WERI-Rb-1 (cell line): ENCODE data around the gene CNTNAP2.

Experiments
- DNase-seq: peaks from one replicate; pipeline ENCODE4 v3.0.0-alpha.2; 2020
- H3K27ac ChIP-seq: fragments of 250-450 bp; sonication (Bioruptor Pico); 2 replicates; pipeline ENCODE4 v1.5.1; 2020; ENCODE audit warnings: mild to moderate bottlenecking, moderate library complexity
- H3K27me3 ChIP-seq: fragments of 250-450 bp; sonication (Bioruptor Pico); 2 replicates; pipeline ENCODE4 v1.5.1; 2021; ENCODE audit warnings: mild to moderate bottlenecking, low read depth, moderate library complexity; ENCODE audit not compliant: insufficient read depth, severe bottlenecking
- H3K36me3 ChIP-seq: fragments of 250-450 bp; sonication (Bioruptor Pico); 2 replicates; pipeline ENCODE4 v1.5.1; 2020; ENCODE audit warnings: mild to moderate bottlenecking, moderate library complexity
- H3K4me3 ChIP-seq: 2 replicates; pipeline ENCODE4 v1.5.1; 2011; ENCODE audit warnings: low read depth, mild to moderate bottlenecking, control low read depth, low read length
- H3K9me3 ChIP-seq: fragments of 250-450 bp; sonication (Bioruptor Pico); 2 replicates; pipeline ENCODE4 v1.5.1; 2021; ENCODE audit warnings: mild to moderate bottlenecking, moderate library complexity; ENCODE audit not compliant: severe bottlenecking
- CTCF ChIP-seq: IDR thresholded peaks from 2 replicates; pipeline ENCODE4 v1.5.1; 2011; ENCODE audit warnings: low read depth, mild to moderate bottlenecking, control low read depth, inconsistent platforms, low read length

Gene CNTNAP2

DNA sequence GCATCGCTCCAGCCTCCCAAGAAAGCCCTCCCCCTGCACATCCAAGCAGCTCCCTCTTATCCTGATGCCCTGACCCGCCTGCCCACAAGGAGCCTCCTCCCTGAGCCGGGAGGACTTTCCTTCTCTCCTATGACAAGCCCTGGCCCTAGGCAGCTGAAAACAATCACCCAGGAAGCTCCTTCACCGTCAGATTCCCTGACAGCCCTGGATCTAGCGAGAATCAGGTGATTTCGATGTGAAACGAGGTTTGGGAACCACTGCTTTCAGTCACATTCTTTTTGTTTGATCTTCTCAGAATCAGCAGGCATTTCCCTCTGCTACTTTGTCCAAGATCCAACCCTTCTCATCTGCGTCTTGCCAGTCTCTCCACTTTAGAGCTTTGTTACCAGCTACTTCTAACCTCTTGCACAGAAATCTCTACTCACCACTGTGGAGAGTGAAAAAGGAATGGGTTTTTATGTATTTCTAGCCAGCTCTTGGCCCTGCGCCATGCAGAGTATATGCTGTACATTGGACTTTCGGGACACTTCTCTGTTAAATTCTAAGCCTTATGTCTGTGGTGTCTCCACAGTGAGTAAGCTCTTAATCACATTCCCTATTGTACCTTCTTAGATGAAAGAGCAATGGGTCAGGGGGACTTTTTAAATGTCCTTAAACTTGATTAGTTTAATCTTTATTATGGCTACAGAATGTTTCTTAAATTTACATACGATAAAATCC lies 2220.8 kb downstream of the CNTNAP2 start:
- Histone ChIP-seq H3K9me3 (no peaks in the 10 kb centered on the region), H3K27ac (peak overlapping the region; percentile 61), H3K36me3 (peaks cover 5% of the 10 kb centered on the region; the same call in 1 of the 2 replicates), H3K27me3 (no peaks in the 10 kb centered on the region), H3K4me3 (no peak overlapping the region)
- no peak for TF ChIP-seq CTCF
- DNase-seq, result peak; percentile 20

DNA sequence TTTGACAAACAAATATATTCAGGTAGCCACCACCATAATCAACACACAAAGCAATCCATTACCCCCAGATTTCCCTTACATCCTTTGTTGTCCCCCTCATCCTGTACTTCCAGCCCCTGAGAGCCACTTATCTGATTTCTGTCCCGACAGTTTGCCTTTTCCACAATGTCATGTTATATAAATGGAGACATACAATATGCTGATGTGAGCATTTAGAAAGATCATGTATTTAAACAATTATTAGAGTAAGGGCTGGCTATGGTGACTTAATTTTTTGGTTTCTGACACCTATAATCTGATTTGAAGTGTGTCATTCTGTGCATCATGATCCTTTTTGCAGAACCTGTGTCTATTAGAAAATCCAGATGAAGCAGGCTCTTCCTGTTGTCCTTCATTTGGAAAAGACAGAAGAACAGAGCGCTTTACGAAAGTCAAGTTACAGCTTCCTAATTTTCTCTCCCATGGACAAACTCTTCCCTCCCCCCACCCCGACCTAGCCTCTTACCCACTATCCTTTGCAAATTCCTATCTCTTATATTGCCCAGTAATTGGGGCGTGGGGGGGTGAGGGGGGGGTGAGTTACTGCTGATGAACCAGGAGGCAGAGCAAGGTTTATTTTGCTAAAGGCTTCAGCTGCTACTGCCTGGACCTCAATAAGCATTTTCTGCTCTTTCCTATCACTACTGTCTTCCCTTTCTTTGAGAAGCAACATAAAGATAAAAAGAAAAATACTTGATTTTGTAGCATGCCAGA lies 2221.6 kb downstream of the CNTNAP2 start:
- no peak for DNase-seq
- H3K36me3 ChIP-seq, result peaks cover 7% of the 10 kb centered on the region; the same call in 1 of the 2 replicates
- no peaks in the 10 kb centered on the region for H3K9me3 ChIP-seq
- peak overlapping the region; percentile 84 for H3K27ac ChIP-seq
- H3K27me3 ChIP-seq, result no peaks in the 10 kb centered on the region
- H3K4me3 ChIP-seq, result peak overlapping the region; percentile 69
- no peak for TF ChIP-seq CTCF

GRCh38 chr7:148340438-148341280 lies 2224.1 kb downstream of the CNTNAP2 start:
- H3K27me3 ChIP-seq, result no peaks in the 10 kb centered on the region
- no peak for TF ChIP-seq CTCF
- DNase-seq, result peak; percentile 29
- H3K9me3 ChIP-seq, result no peaks in the 10 kb centered on the region
- peaks cover 12% of the 10 kb centered on the region; the same call in 1 of the 2 replicates for H3K36me3 ChIP-seq
- H3K27ac ChIP-seq, result no peak overlapping the region
- peak overlapping the region; percentile 69 for H3K4me3 ChIP-seq

- no peak for DNase-seq
- Histone ChIP-seq H3K4me3 (no peak overlapping the region), H3K27ac (no peak overlapping the region), H3K27me3 (no peaks in the 10 kb centered on the region), H3K9me3 (no peaks in the 10 kb centered on the region), H3K36me3 (peaks cover 12% of the 10 kb centered on the region; the same call in 1 of the 2 replicates)
- no peak for TF ChIP-seq CTCF
Observed at GRCh38 chr7:148344406-148344805, 2227.8 kb downstream of the CNTNAP2 start.

- H3K9me3 ChIP-seq, result no peaks in the 10 kb centered on the region
- peaks cover 7% of the 10 kb centered on the region; the same call in 1 of the 2 replicates for H3K36me3 ChIP-seq
- no peak overlapping the region for H3K4me3 ChIP-seq
- no peak for TF ChIP-seq CTCF
- peak overlapping the region; percentile 5 for H3K27ac ChIP-seq
- DNase-seq, result peak; percentile 34
- H3K27me3 ChIP-seq, result no peaks in the 10 kb centered on the region
Observed at GRCh38 chr7:148347981-148348380, 2231.4 kb downstream of the CNTNAP2 start.
